ENCODE data around the gene POLE. TPM values are rescaled to one million over a fixed set of nuclear protein-coding genes. Genes with fewer than 3 reads are reported as not detected.
"Not testable (repeated sequence)": the region's sequence is repeated elsewhere in the genome, so short reads cannot be mapped to it uniquely, and the experiment has no call there.

Gene POLE
- total RNA-seq, 1 donor: 108 TPM

- DNase-seq (ENCODE audit: low read depth in 2 of 3, low spot score in 2 of 3): no peak
Observed at GRCh38 chr12:132719141-132719953, 32.2 kb upstream of the POLE start.

- no peak for DNase-seq (ENCODE audit: low read depth in 2 of 3, low spot score in 2 of 3)
Observed at GRCh38 chr12:132718644-132719043, 31.5 kb upstream of the POLE start.

GRCh38 chr12:132717531-132718387 is 30.6 kb upstream of the POLE start:
- DNase-seq (ENCODE audit: low read depth in 2 of 3, low spot score in 2 of 3): no peak

GRCh38 chr12:132717011-132717410 is 29.9 kb upstream of the POLE start:
- no peak for DNase-seq (ENCODE audit: low read depth in 2 of 3, low spot score in 2 of 3)

GRCh38 chr12:132716356-132716755 is 29.2 kb upstream of the POLE start:
- DNase-seq (ENCODE audit: low read depth in 2 of 3, low spot score in 2 of 3): no peak

- no peak for DNase-seq (ENCODE audit: low read depth in 2 of 3, low spot score in 2 of 3)
Observed at GRCh38 chr12:132715874-132716273, 28.7 kb upstream of the POLE start.

- no peak for DNase-seq (ENCODE audit: low read depth in 2 of 3, low spot score in 2 of 3)
Observed at GRCh38 chr12:132713123-132713522, 26.0 kb upstream of the POLE start.

GRCh38 chr12:132711080-132711843 is 24.1 kb upstream of the POLE start:
- peak in 2 of 3 donors; percentile 3 to 4 for DNase-seq (ENCODE audit: low read depth in 2 of 3, low spot score in 2 of 3)

- peak; percentile 92 to 93 (median 93) for DNase-seq (ENCODE audit: low read depth in 2 of 3, low spot score in 2 of 3)
Observed at GRCh38 chr12:132710405-132711079, 23.4 kb upstream of the POLE start, which contains the start of gene PGAM5. Gene PGAM5 (plus strand): TSS chr12:132710842. CDS start chr12:132710877, 35 bp downstream.

- peak in 1 of 3 donors; percentile 9 for DNase-seq (ENCODE audit: low read depth in 2 of 3, low spot score in 2 of 3)
Observed at GRCh38 chr12:132710043-132710404, 22.9 kb upstream of the POLE start.

GRCh38 chr12:132708150-132708549 is 21.0 kb upstream of the POLE start:
- DNase-seq (ENCODE audit: low read depth in 2 of 3, low spot score in 2 of 3): no peak

- DNase-seq (ENCODE audit: low read depth in 2 of 3, low spot score in 2 of 3): no peak
Observed at GRCh38 chr12:132707241-132707640, 20.1 kb upstream of the POLE start.

- no peak for DNase-seq (ENCODE audit: low read depth in 2 of 3, low spot score in 2 of 3)
Observed at GRCh38 chr12:132703641-132704040, 16.5 kb upstream of the POLE start.

- DNase-seq (ENCODE audit: low read depth in 2 of 3, low spot score in 2 of 3): no peak
Observed at GRCh38 chr12:132702640-132703039, 15.5 kb upstream of the POLE start.

- DNase-seq (ENCODE audit: low read depth in 2 of 3, low spot score in 2 of 3): no peak
Observed at GRCh38 chr12:132700212-132700822, 13.2 kb upstream of the POLE start.

GRCh38 chr12:132698341-132698740 is 11.2 kb upstream of the POLE start:
- DNase-seq (ENCODE audit: low read depth in 2 of 3, low spot score in 2 of 3): no peak

GRCh38 chr12:132695431-132695830 is 8.3 kb upstream of the POLE start:
- no peak for DNase-seq (ENCODE audit: low read depth in 2 of 3, low spot score in 2 of 3)

GRCh38 chr12:132694888-132695287 is 7.7 kb upstream of the POLE start:
- not testable (repeated sequence) for DNase-seq (ENCODE audit: low read depth in 2 of 3, low spot score in 2 of 3)

- DNase-seq (ENCODE audit: low read depth in 2 of 3, low spot score in 2 of 3): not testable (repeated sequence)
Observed at GRCh38 chr12:132692030-132692429, 4.9 kb upstream of the POLE start.

GRCh38 chr12:132690112-132690511 is 3.0 kb upstream of the POLE start:
- DNase-seq (ENCODE audit: low read depth in 2 of 3, low spot score in 2 of 3): no peak
